ENCODE results near the gene RUBCNL.

DNA sequence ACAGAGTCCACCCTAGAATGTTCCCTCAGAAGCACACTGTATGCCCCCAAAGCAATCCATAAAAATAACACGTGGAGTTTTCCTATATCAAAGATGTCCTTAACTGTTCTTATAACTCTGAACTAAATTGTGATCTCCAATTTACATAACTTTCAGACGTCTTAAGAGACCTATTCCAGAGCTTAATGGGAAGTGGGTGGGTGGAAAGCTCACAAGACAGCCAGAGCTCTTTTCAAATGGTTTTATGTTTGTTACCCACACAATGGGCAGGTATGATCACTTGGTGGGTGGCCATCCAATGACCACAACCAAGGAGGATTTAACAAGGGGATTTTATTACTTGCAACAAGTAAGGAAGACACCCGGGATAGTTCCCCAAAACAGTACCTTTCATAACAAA lies 93.6 kb downstream of the RUBCNL start:
- TF ChIP-seq POLR2AphosphoS5 (IDR thresholded peaks at IDR 0.05; ENCODE audit: low read depth, low read length) (no peak), TAF1 (IDR thresholded peaks at IDR 0.05; ENCODE audit: borderline replicate concordance, insufficient read depth, low read length) (no peak), SIN3A (IDR thresholded peaks at IDR 0.05; ENCODE audit: borderline replicate concordance, insufficient read depth, low read length) (no peak)
- TF ChIP-seq, protein P1, sequence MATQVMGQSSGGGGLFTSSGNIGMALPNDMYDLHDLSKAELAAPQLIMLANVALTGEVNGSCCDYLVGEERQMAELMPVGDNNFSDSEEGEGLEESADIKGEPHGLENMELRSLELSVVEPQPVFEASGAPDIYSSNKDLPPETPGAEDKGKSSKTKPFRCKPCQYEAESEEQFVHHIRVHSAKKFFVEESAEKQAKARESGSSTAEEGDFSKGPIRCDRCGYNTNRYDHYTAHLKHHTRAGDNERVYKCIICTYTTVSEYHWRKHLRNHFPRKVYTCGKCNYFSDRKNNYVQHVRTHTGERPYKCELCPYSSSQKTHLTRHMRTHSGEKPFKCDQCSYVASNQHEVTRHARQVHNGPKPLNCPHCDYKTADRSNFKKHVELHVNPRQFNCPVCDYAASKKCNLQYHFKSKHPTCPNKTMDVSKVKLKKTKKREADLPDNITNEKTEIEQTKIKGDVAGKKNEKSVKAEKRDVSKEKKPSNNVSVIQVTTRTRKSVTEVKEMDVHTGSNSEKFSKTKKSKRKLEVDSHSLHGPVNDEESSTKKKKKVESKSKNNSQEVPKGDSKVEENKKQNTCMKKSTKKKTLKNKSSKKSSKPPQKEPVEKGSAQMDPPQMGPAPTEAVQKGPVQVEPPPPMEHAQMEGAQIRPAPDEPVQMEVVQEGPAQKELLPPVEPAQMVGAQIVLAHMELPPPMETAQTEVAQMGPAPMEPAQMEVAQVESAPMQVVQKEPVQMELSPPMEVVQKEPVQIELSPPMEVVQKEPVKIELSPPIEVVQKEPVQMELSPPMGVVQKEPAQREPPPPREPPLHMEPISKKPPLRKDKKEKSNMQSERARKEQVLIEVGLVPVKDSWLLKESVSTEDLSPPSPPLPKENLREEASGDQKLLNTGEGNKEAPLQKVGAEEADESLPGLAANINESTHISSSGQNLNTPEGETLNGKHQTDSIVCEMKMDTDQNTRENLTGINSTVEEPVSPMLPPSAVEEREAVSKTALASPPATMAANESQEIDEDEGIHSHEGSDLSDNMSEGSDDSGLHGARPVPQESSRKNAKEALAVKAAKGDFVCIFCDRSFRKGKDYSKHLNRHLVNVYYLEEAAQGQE (IDR thresholded peaks at IDR 0.05; ENCODE audit: insufficient read depth in 1 of 2, low read depth in 2 of 2, low read length in 2 of 2) = no peak
